SK-N-SH (cell line): ENCODE measurements around the gene PEF1. TPM values are rescaled to one million over a fixed set of nuclear protein-coding genes. Genes with fewer than 3 reads are reported as not detected.

Experiments
- CTCF ChIA-PET: fragments of 300-600, 350-600 bp; formaldehyde crosslinking; extraction: SDS; loops from one replicate; lab custom pipeline; 2021; lab: Yijun Ruan, JAX
- POLR2A ChIA-PET: fragments of 350-600 bp; sonication (Branson Sonifier 250); formaldehyde crosslinking; extraction: SDS; loops from one replicate; lab custom pipeline; 2020; ENCODE audit warnings: antibody characterized with exemption, inconsistent platforms; lab: Yijun Ruan, JAX
- DNase-seq: peaks from one replicate; pipeline ENCODE4 v3.0.0; 2012
- H2AFZ ChIP-seq: fragments of 200-600 bp; sonication (generic); 2 replicates; pipeline ENCODE4 v1.8.1; 2016; ENCODE audit warnings: antibody characterized with exemption, mild to moderate bottlenecking, low read depth
- H3F3A ChIP-seq: fragments of 200-600 bp; sonication (generic); replicated peaks from 2 replicates; pipeline ENCODE3; 2016; ENCODE audit warnings: antibody characterized with exemption, mild to moderate bottlenecking; ENCODE audit not compliant: insufficient read depth
- H3K27ac ChIP-seq, 2 experiments: fragments of 200-500 bp in 1 of 2; fragments of 200-600 bp in 1 of 2; sonication (Bioruptor generic) in 1 of 2; sonication (generic), shearing (Covaris generic) in 1 of 2; 2 replicates each; pipeline versions ENCODE4 v1.5.1 to v1.6.1; 2014 to 2016; ENCODE audit warnings: low read depth in 2 of 2, inconsistent platforms in 1 of 2, low read length in 1 of 2, mild to moderate bottlenecking in 1 of 2, mixed read lengths in 1 of 2
- H3K27me3 ChIP-seq: fragments of 200-600 bp; sonication (generic), shearing (Covaris generic); 2 replicates; pipeline ENCODE4 v1.6.1; 2016; ENCODE audit warnings: mixed run types; ENCODE audit not compliant: insufficient read depth
- H3K36me3 ChIP-seq, 2 experiments: fragments of 200-500 bp in 1 of 2; fragments of 200-600 bp in 1 of 2; sonication (Bioruptor generic) in 1 of 2; sonication (generic) in 1 of 2; replicated peaks in 1 of 2; 2 replicates each; pipeline versions ENCODE3 to v1.5.1; 2014 to 2016; ENCODE audit warnings: low read length in 1 of 2, mild to moderate bottlenecking in 1 of 2; ENCODE audit not compliant: insufficient read depth in 2 of 2, control insufficient read depth in 1 of 2
- H3K4me1 ChIP-seq, 2 experiments: fragments of 200-500 bp in 1 of 2; fragments of 200-600 bp in 1 of 2; sonication (Bioruptor generic) in 1 of 2; sonication (generic), shearing (Covaris generic) in 1 of 2; 2 replicates each; pipeline versions ENCODE4 v1.5.1 to v1.6.1; 2014 to 2016; ENCODE audit warnings: low read depth in 1 of 2, low read length in 1 of 2, mixed run types in 1 of 2; ENCODE audit not compliant: insufficient read depth in 2 of 2, control insufficient read depth in 1 of 2
- H3K4me2 ChIP-seq: fragments of 200-600 bp; sonication (generic), shearing (Covaris generic); 2 replicates; pipeline ENCODE4 v1.6.1; 2017; ENCODE audit warnings: mixed run types
- H3K4me3 ChIP-seq, 2 experiments: fragments of 200-500 bp in 1 of 2; fragments of 200-600 bp in 1 of 2; sonication (Bioruptor generic) in 1 of 2; sonication (generic), shearing (Covaris generic) in 1 of 2; 2 replicates each; pipeline versions ENCODE4 v1.5.1 to v1.8.1; 2014 to 2016; ENCODE audit warnings: low read depth in 2 of 2, inconsistent platforms in 1 of 2, low read length in 1 of 2, mild to moderate bottlenecking in 1 of 2, mixed read lengths in 1 of 2, moderate library complexity in 1 of 2
- H3K79me2 ChIP-seq: fragments of 200-600 bp; sonication (generic); 2 replicates; pipeline ENCODE4 v1.8.1; 2017; ENCODE audit warnings: mild to moderate bottlenecking; ENCODE audit not compliant: insufficient read depth
- H3K9ac ChIP-seq: fragments of 200-600 bp; sonication (generic); 2 replicates; pipeline ENCODE4 v1.6.1; 2017; ENCODE audit warnings: mixed run types
- H3K9me2 ChIP-seq: fragments of 200-600 bp; sonication (generic); 2 replicates; pipeline ENCODE4 v1.6.1; 2017; ENCODE audit warnings: mixed run types
- H3K9me3 ChIP-seq: fragments of 200-600 bp; sonication (generic); 2 replicates; pipeline ENCODE4 v1.6.1; 2017; ENCODE audit warnings: mixed run types, mild to moderate bottlenecking, moderate library complexity
- H4K20me1 ChIP-seq: fragments of 200-600 bp; sonication (generic); 2 replicates; pipeline ENCODE4 v1.6.1; 2017; ENCODE audit warnings: mild to moderate bottlenecking, mixed run types; ENCODE audit not compliant: insufficient read depth
- CHD2 ChIP-seq: fragments of 150-350 bp; IDR thresholded peaks from 2 replicates; pipeline ENCODE4 v1.6.1; 2018; ENCODE audit warnings: low read length; ENCODE audit not compliant: partially characterized antibody
- EP300 ChIP-seq, 2 experiments: IDR thresholded peaks; 2 replicates each; pipeline versions ENCODE4 v1.4.0 to v1.6.1; 2012; ENCODE audit warnings: borderline replicate concordance in 1 of 2, low read depth in 1 of 2, low read length in 1 of 2
- GABPA ChIP-seq: IDR thresholded peaks from 2 replicates; pipeline ENCODE4 v1.4.0; 2012; ENCODE audit warnings: low read depth, mild to moderate bottlenecking
- GATA2 ChIP-seq: sonication (generic); formaldehyde crosslinking; IDR thresholded peaks from 2 replicates; pipeline ENCODE4 v1.5.0; 2020; ENCODE audit warnings: mild to moderate bottlenecking, missing genetic modification reagents
- NFIC ChIP-seq: IDR thresholded peaks from 2 replicates; pipeline ENCODE4 v1.4.0; 2012; ENCODE audit warnings: borderline replicate concordance
- POLR2AphosphoS5 ChIP-seq: IDR thresholded peaks from 2 replicates; pipeline ENCODE4 v1.6.1; 2012; ENCODE audit warnings: low read depth, low read length
- RAD21 ChIP-seq: IDR thresholded peaks from 2 replicates; pipeline ENCODE4 v1.6.1; 2012; ENCODE audit warnings: mild to moderate bottlenecking, low read length
- TEAD4 ChIP-seq: IDR thresholded peaks from 2 replicates; pipeline ENCODE4 v1.4.0; 2012; ENCODE audit warnings: mild to moderate bottlenecking, borderline replicate concordance; ENCODE audit not compliant: insufficient read depth
- WGBS: methylation state at CpG from one replicate; pipeline ENCODE4 v1.1.6; 2017; ENCODE audit warnings: low lambda C conversion rate; 5-methylcytosine and 5-hydroxymethylcytosine counted together
- polyA plus RNA-seq, 3 experiments: library from polyadenylated mRNA; depleted of rRNA; stranded (reverse); fragments of >200 nt; gene quantifications; 2 replicates each; pipeline ENCODE4 v1.2.3, GENCODE V29; 2012
- TF ChIP-seq, protein P1 (sequence below): IDR thresholded peaks from 2 replicates; pipeline ENCODE4 v1.6.1; 2012; ENCODE audit warnings: mild to moderate bottlenecking, low read depth, low read length, moderate library complexity
- TF ChIP-seq, protein P2 (sequence below): IDR thresholded peaks from 2 replicates; pipeline ENCODE4 v1.4.0; 2012; ENCODE audit warnings: low read depth, borderline replicate concordance

PEF1 gene
- polyA plus RNA-seq, 1 of the 3 experiments (the other 2 are of a cell fraction): 51.9 TPM

DNA sequence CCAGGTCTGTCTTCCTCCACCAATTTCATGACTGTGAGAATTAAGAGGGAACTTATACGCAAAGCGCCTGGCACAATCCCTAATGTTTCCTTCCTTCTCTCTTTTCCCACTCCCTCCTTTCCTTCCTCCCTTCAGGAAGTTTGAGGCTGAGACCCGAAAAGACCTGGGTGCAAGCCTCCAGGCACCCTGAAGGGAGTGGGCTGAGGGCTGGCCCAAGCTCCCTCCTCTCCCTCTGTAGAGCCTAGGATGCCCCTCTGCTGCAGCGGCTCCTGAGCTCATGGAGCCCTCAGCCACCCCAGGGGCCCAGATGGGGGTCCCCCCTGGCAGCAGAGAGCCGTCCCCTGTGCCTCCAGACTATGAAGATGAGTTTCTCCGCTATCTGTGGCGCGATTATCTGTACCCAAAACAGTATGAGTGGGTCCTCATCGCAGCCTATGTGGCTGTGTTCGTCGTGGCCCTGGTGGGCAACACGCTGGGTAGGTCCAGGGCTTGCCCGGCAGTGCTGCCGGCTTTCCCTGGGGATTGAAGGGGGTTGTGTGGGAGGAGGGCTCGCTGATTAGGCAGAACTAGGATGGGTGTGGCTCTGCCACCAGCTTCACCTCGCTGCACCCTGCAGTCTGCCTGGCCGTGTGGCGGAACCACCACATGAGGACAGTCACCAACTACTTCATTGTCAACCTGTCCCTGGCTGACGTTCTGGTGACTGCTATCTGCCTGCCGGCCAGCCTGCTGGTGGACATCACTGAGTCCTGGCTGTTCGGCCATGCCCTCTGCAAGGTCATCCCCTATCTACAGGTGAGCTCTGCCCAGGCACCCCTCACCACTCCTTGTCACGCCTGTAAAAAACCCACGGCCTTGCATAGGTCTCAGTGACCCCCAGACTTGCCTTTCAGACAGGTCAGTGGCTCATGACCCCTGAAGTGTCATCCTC, 25.5 kb downstream of the PEF1 start:
- Histone ChIP-seq H3K27ac (no peak overlapping the region), H2AFZ (no peak overlapping the region), H3K79me2 (no peaks in the 10 kb centered on the region), H3K9me2 (no peaks in the 10 kb centered on the region), H3K9me3 (no peaks in the 10 kb centered on the region)
- TF ChIP-seq EP300 (IDR thresholded peaks at IDR 0.05; ENCODE audit: borderline replicate concordance in 1 of 2, low read depth in 1 of 2, low read length in 1 of 2): no peak
- TF ChIP-seq, protein P1, sequence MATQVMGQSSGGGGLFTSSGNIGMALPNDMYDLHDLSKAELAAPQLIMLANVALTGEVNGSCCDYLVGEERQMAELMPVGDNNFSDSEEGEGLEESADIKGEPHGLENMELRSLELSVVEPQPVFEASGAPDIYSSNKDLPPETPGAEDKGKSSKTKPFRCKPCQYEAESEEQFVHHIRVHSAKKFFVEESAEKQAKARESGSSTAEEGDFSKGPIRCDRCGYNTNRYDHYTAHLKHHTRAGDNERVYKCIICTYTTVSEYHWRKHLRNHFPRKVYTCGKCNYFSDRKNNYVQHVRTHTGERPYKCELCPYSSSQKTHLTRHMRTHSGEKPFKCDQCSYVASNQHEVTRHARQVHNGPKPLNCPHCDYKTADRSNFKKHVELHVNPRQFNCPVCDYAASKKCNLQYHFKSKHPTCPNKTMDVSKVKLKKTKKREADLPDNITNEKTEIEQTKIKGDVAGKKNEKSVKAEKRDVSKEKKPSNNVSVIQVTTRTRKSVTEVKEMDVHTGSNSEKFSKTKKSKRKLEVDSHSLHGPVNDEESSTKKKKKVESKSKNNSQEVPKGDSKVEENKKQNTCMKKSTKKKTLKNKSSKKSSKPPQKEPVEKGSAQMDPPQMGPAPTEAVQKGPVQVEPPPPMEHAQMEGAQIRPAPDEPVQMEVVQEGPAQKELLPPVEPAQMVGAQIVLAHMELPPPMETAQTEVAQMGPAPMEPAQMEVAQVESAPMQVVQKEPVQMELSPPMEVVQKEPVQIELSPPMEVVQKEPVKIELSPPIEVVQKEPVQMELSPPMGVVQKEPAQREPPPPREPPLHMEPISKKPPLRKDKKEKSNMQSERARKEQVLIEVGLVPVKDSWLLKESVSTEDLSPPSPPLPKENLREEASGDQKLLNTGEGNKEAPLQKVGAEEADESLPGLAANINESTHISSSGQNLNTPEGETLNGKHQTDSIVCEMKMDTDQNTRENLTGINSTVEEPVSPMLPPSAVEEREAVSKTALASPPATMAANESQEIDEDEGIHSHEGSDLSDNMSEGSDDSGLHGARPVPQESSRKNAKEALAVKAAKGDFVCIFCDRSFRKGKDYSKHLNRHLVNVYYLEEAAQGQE: no peak
- no peak for TF ChIP-seq POLR2AphosphoS5
- TF ChIP-seq NFIC: no peak
- no peak for TF ChIP-seq TEAD4
- TF ChIP-seq RAD21: no peak
- TF ChIP-seq CHD2: no peak
- TF ChIP-seq GATA2: no peak
- TF ChIP-seq, protein P2, sequence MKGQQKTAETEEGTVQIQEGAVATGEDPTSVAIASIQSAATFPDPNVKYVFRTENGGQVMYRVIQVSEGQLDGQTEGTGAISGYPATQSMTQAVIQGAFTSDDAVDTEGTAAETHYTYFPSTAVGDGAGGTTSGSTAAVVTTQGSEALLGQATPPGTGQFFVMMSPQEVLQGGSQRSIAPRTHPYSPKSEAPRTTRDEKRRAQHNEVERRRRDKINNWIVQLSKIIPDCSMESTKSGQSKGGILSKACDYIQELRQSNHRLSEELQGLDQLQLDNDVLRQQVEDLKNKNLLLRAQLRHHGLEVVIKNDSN: no peak
- no peak for TF ChIP-seq GABPA
- TF ChIP-seq, all 33 proteins: peak for 0
- ChIA-PET POLR2A (no interaction called here), CTCF (interaction anchor here (0.6 to 4.2 kb wide), 35 partner anchors 9 to 315 kb away, joined by 3 to 56 read pairs (median 5); partner anchors contain the start of genes PEF1 and TINAGL1)
- Histone ChIP-seq H3K4me2 (no peak overlapping the region), H3F3A (no peaks in the 10 kb centered on the region), H3K27me3 (no peaks in the 10 kb centered on the region), H4K20me1 (no peaks in the 10 kb centered on the region), H3K9ac (no peak overlapping the region), H3K36me3 (no peaks in the 10 kb centered on the region), H3K4me1 (peaks cover 0 to 21% of the 10 kb centered on the region in 2 experiments; a peak in 1 of 4 replicates), H3K4me3 (no peak overlapping the region)
- no peak for DNase-seq
- 88% methylated on average over 12 of the region's 23 CpGs for WGBS
